ENCODE measurements around the gene ADAMTS2. TPM values are rescaled to one million over a fixed set of nuclear protein-coding genes. Genes with fewer than 3 reads are reported as not detected.

The ADAMTS2 gene
- total and polyA plus RNA-seq, 8 donors, result 1.8 to 41.5 (median 11.6) TPM

- TF ChIP-seq POLR2A (IDR thresholded peaks at IDR 0.05) (no peak), CTCF (IDR thresholded peaks at IDR 0.05) (no peak), EP300 (IDR thresholded peaks at IDR 0.05) (no peak), POLR2AphosphoS5 (IDR thresholded peaks at IDR 0.05) (no peak)
- WGBS, 5 donors, result 78 to 88% (median 86%) methylated on average over 7 to 15 of the region's 15 CpGs
- H3K9me3 ChIP-seq, result peaks cover 0 to 10% (median 8%) of the 10 kb centered on the region in 4 donors
Observed at GRCh38 chr5:179165421-179166170, 179.7 kb downstream of the ADAMTS2 start.

GRCh38 chr5:179164331-179165311 is 180.6 kb downstream of the ADAMTS2 start:
- no peak overlapping the region for H3K4me3 ChIP-seq
- H3K9me3 ChIP-seq, result peaks cover 0 to 10% (median 8%) of the 10 kb centered on the region in 4 donors
- WGBS, 5 donors, result 79 to 90% (median 86%) methylated on average over 19 to 23 of the region's 23 CpGs
- H3K4me1 ChIP-seq, result peaks cover 9 to 13% (median 11%) of the 10 kb centered on the region in 4 donors
- DNase-seq, result no peak
- H3K27me3 ChIP-seq, result peaks cover 0 to 22% (median 17%) of the 10 kb centered on the region in 3 donors
- TF ChIP-seq EP300 (IDR thresholded peaks at IDR 0.05), result no peak
- TF ChIP-seq CTCF (IDR thresholded peaks at IDR 0.05), result no peak
- TF ChIP-seq POLR2A (IDR thresholded peaks at IDR 0.05), result no peak
- no peak for TF ChIP-seq POLR2AphosphoS5 (IDR thresholded peaks at IDR 0.05)
- no peak overlapping the region for H3K27ac ChIP-seq
- intact Hi-C loops (cut with DNase I; ENCODE audit: low total_unique reads), result loop anchor here (5.0 kb wide), 1 partner anchor 328 kb away; no protein-coding TSS in a partner anchor
- peaks cover 0 to 7% (median 2%) of the 10 kb centered on the region in 4 donors for H3K36me3 ChIP-seq

More at GRCh38 chr5:179165421-179166170, 179.7 kb downstream of the ADAMTS2 start:
- no peak for DNase-seq
- Histone ChIP-seq H3K27ac (no peak overlapping the region), H3K36me3 (peaks cover 0 to 7% (median 2%) of the 10 kb centered on the region in 4 donors), H3K4me1 (peaks cover 9 to 13% (median 11%) of the 10 kb centered on the region in 4 donors), H3K4me3 (no peak overlapping the region), H3K27me3 (peaks cover 0 to 22% (median 17%) of the 10 kb centered on the region in 3 donors)
- intact Hi-C loops (cut with DNase I; ENCODE audit: low total_unique reads), result loop anchor here (5.0 kb wide), 1 partner anchor 327 kb away; no protein-coding TSS in a partner anchor

- H3K27me3 ChIP-seq, result peaks cover 0 to 20% (median 17%) of the 10 kb centered on the region in 3 donors
- DNase-seq, result no peak
- peaks cover 0 to 10% (median 8%) of the 10 kb centered on the region in 4 donors for H3K9me3 ChIP-seq
- 72 to 82% (median 76%) methylated on average over 15 of the region's 15 CpGs for WGBS, 5 donors
- H3K4me1 ChIP-seq, result peaks cover 9 to 13% (median 11%) of the 10 kb centered on the region in 4 donors
- H3K27ac ChIP-seq, result no peak overlapping the region
- TF ChIP-seq POLR2A (IDR thresholded peaks at IDR 0.05), result no peak
- no peak for TF ChIP-seq POLR2AphosphoS5 (IDR thresholded peaks at IDR 0.05)
- no peak for TF ChIP-seq EP300 (IDR thresholded peaks at IDR 0.05)
- TF ChIP-seq CTCF (IDR thresholded peaks at IDR 0.05), result no peak
- H3K4me3 ChIP-seq, result no peak overlapping the region
- H3K36me3 ChIP-seq, result peaks cover 0 to 12% (median 3%) of the 10 kb centered on the region in 4 donors
- intact Hi-C loops (cut with DNase I; ENCODE audit: low total_unique reads), result no loop called here
Observed at GRCh38 chr5:179163236-179164155, 181.8 kb downstream of the ADAMTS2 start.
